Keratinocyte (primary cell): ENCODE results near the gene IL9R. TPM values are rescaled to one million over a fixed set of nuclear protein-coding genes. Genes with fewer than 3 reads are reported as not detected.

ENCODE experiments used
- DNase-seq: peaks from one replicate; pipeline ENCODE4 v3.0.0-alpha.2; 2011; ENCODE audit warnings: low read depth, missing footprints, low spot score
- FAIRE-seq: peaks from 2 replicates; lab custom pipeline; 2011; peaks lifted over from hg19 to GRCh38; lab: Jason Lieb, UNC
- H2AFZ ChIP-seq: 2 replicates; pipeline ENCODE4 v1.6.0; 2012; ENCODE audit warnings: low read length, control low read depth, inconsistent platforms; ENCODE audit not compliant: control insufficient read depth
- H3K27ac ChIP-seq: 2 replicates; pipeline ENCODE4 v1.5.1; 2011; ENCODE audit warnings: low read length; ENCODE audit not compliant: control insufficient read depth, insufficient read depth
- H3K27me3 ChIP-seq: 3 replicates; pipeline ENCODE4 v1.6.0; 2011; ENCODE audit warnings: low read length; ENCODE audit not compliant: control insufficient read depth, insufficient read depth; ENCODE audit errors: extremely low read depth
- H3K36me3 ChIP-seq, 2 experiments: 2 replicates in 1 of 2; 3 replicates in 1 of 2; pipeline ENCODE4 v1.5.1; 2011; ENCODE audit warnings: low read length in 2 of 2, mild to moderate bottlenecking in 1 of 2; ENCODE audit not compliant: control insufficient read depth in 2 of 2, insufficient read depth in 2 of 2; ENCODE audit errors: extremely low read depth in 1 of 2
- H3K4me1 ChIP-seq: 3 replicates; pipeline ENCODE4 v1.5.1; 2011; ENCODE audit warnings: low read length; ENCODE audit not compliant: control insufficient read depth, insufficient read depth; ENCODE audit errors: extremely low read depth
- H3K4me2 ChIP-seq: 3 replicates; pipeline ENCODE4 v1.6.0; 2011; ENCODE audit warnings: low read depth, low read length; ENCODE audit not compliant: control insufficient read depth, insufficient read depth; ENCODE audit errors: extremely low read depth
- H3K4me3 ChIP-seq, 3 experiments: fragments of 200-600 bp in 1 of 3; sonication (generic) in 1 of 3; 2 replicates in 2 of 3; 3 replicates in 1 of 3; pipeline ENCODE4 v1.5.1; 2011 to 2016; ENCODE audit warnings: low read length in 3 of 3, mild to moderate bottlenecking in 3 of 3, control low read depth in 2 of 3, inconsistent platforms in 1 of 3, low read depth in 1 of 3, mixed read lengths in 1 of 3, mixed run types in 1 of 3, moderate library complexity in 1 of 3; ENCODE audit not compliant: control insufficient read depth in 2 of 3, insufficient read depth in 2 of 3; ENCODE audit errors: extremely low read depth in 1 of 3
- H3K79me2 ChIP-seq: 2 replicates; pipeline ENCODE4 v1.6.0; 2012; ENCODE audit warnings: low read length; ENCODE audit not compliant: control insufficient read depth, insufficient read depth
- H3K9ac ChIP-seq: 3 replicates; pipeline ENCODE4 v1.6.0; 2011; ENCODE audit warnings: low read length; ENCODE audit not compliant: control insufficient read depth, insufficient read depth; ENCODE audit errors: extremely low read depth
- H3K9me1 ChIP-seq: 3 replicates; pipeline ENCODE4 v1.6.0; 2011; ENCODE audit warnings: low read length; ENCODE audit not compliant: control insufficient read depth, insufficient read depth; ENCODE audit errors: extremely low read depth
- H3K9me3 ChIP-seq: 2 replicates; pipeline ENCODE4 v1.5.1; 2012; ENCODE audit warnings: low read depth, low read length; ENCODE audit not compliant: control insufficient read depth
- H4K20me1 ChIP-seq: 3 replicates; pipeline ENCODE4 v1.6.0; 2011; ENCODE audit warnings: low read length; ENCODE audit not compliant: control insufficient read depth, insufficient read depth; ENCODE audit errors: extremely low read depth
- CTCF ChIP-seq, 3 experiments: IDR thresholded peaks in 1 of 3; conservative IDR thresholded peaks in 1 of 3; optimal IDR thresholded peaks in 1 of 3; 2 replicates in 2 of 3; 3 replicates in 1 of 3; pipeline versions ENCODE3 to v1.5.1; 2011; ENCODE audit warnings: low read length in 3 of 3, mild to moderate bottlenecking in 3 of 3, moderate library complexity in 2 of 3, control low read depth in 1 of 3, inconsistent platforms in 1 of 3; ENCODE audit not compliant: insufficient read depth in 2 of 3; ENCODE audit errors: extremely low read depth in 1 of 3
- EZH2 ChIP-seq: IDR thresholded peaks from one replicate; pipeline ENCODE4 v1.6.1; 2012; ENCODE audit warnings: inconsistent platforms, mild to moderate bottlenecking, low read length, moderate library complexity
- dilution Hi-C: fragments of 300-500 bp; cut with MboI; formaldehyde crosslinking; loops from one replicate; pipeline ENCODE4 v1.7.0; 2020; ENCODE audit warnings: low sequenced_read_pairs; ENCODE audit not compliant: extremely low pct_ligation_motif_present
- polyA plus RNA-seq, 5 experiments: library from polyadenylated mRNA; depleted of rRNA in 3 of 5; stranded (reverse) in 3 of 5; stranded (forward) in 1 of 5; unstranded in 1 of 5; fragments of >200 nt; gene quantifications; 1 replicate in 1 of 5; 2 replicates in 3 of 5; 3 replicates in 1 of 5; pipeline versions ENCODE4 v1.2.1 to v1.2.3, GENCODE V29; 2011 to 2012; ENCODE audit warnings: missing spikeins in 2 of 5, low read depth in 1 of 5, low replicate concordance in 1 of 5

Gene IL9R
- polyA plus RNA-seq, 1 donor (not counting 4 experiments of a cell fraction or from before 2014, with no cell fraction given): 0.45 TPM

GRCh38 chrX:155951237-155951789 is 46.2 kb upstream of the IL9R start:
- Histone ChIP-seq H3K27me3 (no peaks in the 10 kb centered on the region), H3K36me3 (no peaks in the 10 kb centered on the region), H3K4me3 (no peak overlapping the region), H3K79me2 (no peaks in the 10 kb centered on the region), H3K9me3 (no peaks in the 10 kb centered on the region), H3K9ac (no peak overlapping the region), H3K9me1 (no peaks in the 10 kb centered on the region), H3K27ac (no peak overlapping the region), H4K20me1 (no peaks in the 10 kb centered on the region), H3K4me1 (peaks cover 8% of the 10 kb centered on the region), H2AFZ (no peak overlapping the region), H3K4me2 (no peak overlapping the region)
- TF ChIP-seq CTCF (optimal IDR thresholded peaks at IDR 0.05 in 1 of 3, IDR thresholded peaks at IDR 0.05 in 1 of 3, conservative IDR thresholded peaks at IDR 0.05 in 1 of 3; ENCODE audit: extremely low read depth in 1 of 3, insufficient read depth in 2 of 3, low read length in 3 of 3): no peak
- no peak for TF ChIP-seq EZH2
- dilution Hi-C loops: no loop called here
- DNase-seq (no peak), FAIRE-seq (no peak)

- H2AFZ ChIP-seq: no peak overlapping the region
- dilution Hi-C loops: no loop called here
- FAIRE-seq: no peak
- H3K9ac ChIP-seq: no peak overlapping the region
- H4K20me1 ChIP-seq: no peaks in the 10 kb centered on the region
- no peaks in the 10 kb centered on the region for H3K27me3 ChIP-seq
- no peaks in the 10 kb centered on the region for H3K79me2 ChIP-seq
- no peaks in the 10 kb centered on the region for H3K9me3 ChIP-seq
- no peak overlapping the region for H3K27ac ChIP-seq
- TF ChIP-seq CTCF (optimal IDR thresholded peaks at IDR 0.05 in 1 of 3, IDR thresholded peaks at IDR 0.05 in 1 of 3, conservative IDR thresholded peaks at IDR 0.05 in 1 of 3; ENCODE audit: extremely low read depth in 1 of 3, insufficient read depth in 2 of 3, low read length in 3 of 3): no peak
- TF ChIP-seq EZH2: no peak
- H3K4me3 ChIP-seq: no peak overlapping the region
- H3K9me1 ChIP-seq: no peaks in the 10 kb centered on the region
- H3K4me1 ChIP-seq: peaks cover 8% of the 10 kb centered on the region
- H3K4me2 ChIP-seq: no peak overlapping the region
- H3K36me3 ChIP-seq: no peaks in the 10 kb centered on the region
- no peak for DNase-seq
Measured at GRCh38 chrX:155953055-155953454, 44.4 kb upstream of the IL9R start.
